Transverse colon (tissue), 4 donors: ENCODE results near the gene MGMT. TPM values are rescaled to one million over a fixed set of nuclear protein-coding genes. Genes with fewer than 3 reads are reported as not detected.

Experiments used
- DNase-seq: peaks from one replicate; pipeline ENCODE4 v3.0.0-alpha.2; 2019
- H3K27ac ChIP-seq, 4 donors: fragments of 200-600 bp; sonication (generic); 2 replicates each; pipeline ENCODE4 v1.5.1; 2016 to 2018; ENCODE audit warnings: inconsistent platforms in 4 of 4
- H3K27me3 ChIP-seq: fragments of 200-600 bp; sonication (generic); 2 replicates; pipeline ENCODE4 v1.5.1; 2017; ENCODE audit warnings: inconsistent platforms
- H3K36me3 ChIP-seq, 4 donors: fragments of 200-600 bp; sonication (generic); 2 replicates each; pipeline ENCODE4 v1.5.1; 2017 to 2019; ENCODE audit warnings: inconsistent platforms in 4 of 4
- H3K4me1 ChIP-seq, 4 donors: fragments of 200-600 bp; sonication (generic); 2 replicates each; pipeline ENCODE4 v1.5.1; 2017 to 2020; ENCODE audit warnings: inconsistent platforms in 4 of 4
- H3K4me3 ChIP-seq, 4 donors: fragments of 200-600 bp; sonication (generic); 1 replicate in 1 of 4; 2 replicates in 3 of 4; pipeline versions ENCODE4 v1.5.1 to v1.6.1; 2017 to 2019; ENCODE audit warnings: inconsistent platforms in 4 of 4
- H3K9me3 ChIP-seq, 2 donors: fragments of 200-600 bp; sonication (generic); 2 replicates each; pipeline ENCODE4 v1.5.1; 2017 to 2019; ENCODE audit warnings: inconsistent platforms in 2 of 2
- EP300 ChIP-seq: sonication (generic); formaldehyde crosslinking; IDR thresholded peaks from one replicate; pipeline ENCODE4 v1.6.1; 2017; ENCODE audit warnings: antibody characterized with exemption, low read depth
- POLR2A ChIP-seq: fragments of 450-650 bp; IDR thresholded peaks from one replicate; pipeline ENCODE4 v1.6.1; 2016; ENCODE audit warnings: antibody characterized with exemption, mild to moderate bottlenecking, moderate library complexity
- POLR2AphosphoS5 ChIP-seq, 3 donors: sonication (generic); formaldehyde crosslinking; IDR thresholded peaks; one replicate each; pipeline ENCODE4 v1.6.1; 2016; ENCODE audit warnings: antibody characterized with exemption in 3 of 3
- WGBS, 2 donors: methylation state at CpG; one replicate each; pipeline ENCODE4 v1.1.5; 2018; ENCODE audit warnings: low coverage in 1 of 2; 5-methylcytosine and 5-hydroxymethylcytosine counted together
- in situ Hi-C, 4 donors: fragments of 200-750 bp; cut with MboI; loops; one replicate each; pipeline versions ENCODE4 v1.15.0 to v1.15.1; 2017; ENCODE audit warnings: low sequenced_read_pairs in 3 of 4, low pct_ligation_motif_present in 1 of 4, low pct_unique_long_range_greater_than_20kb in 1 of 4
- intact Hi-C: fragments of 100-400 bp; cut with DNase I; formaldehyde crosslinking; loops from one replicate; pipeline ENCODE4 v1.15.1; 2023; ENCODE audit warnings: low total_unique reads
- total RNA-seq, 4 donors: library from RNA; depleted of rRNA; stranded (reverse); fragments of >200 nt; gene quantifications; one replicate each; pipeline ENCODE4 v1.1.0, GENCODE V29; 2016
- TF ChIP-seq, protein P1 (sequence below), 5 experiments: fragments of 200-600 bp in 3 of 5; fragments of 450-650 bp in 2 of 5; sonication (generic) in 3 of 5; IDR thresholded peaks; 1 replicate in 2 of 5; 2 replicates in 3 of 5; pipeline ENCODE4 v1.5.1; 2016 to 2017; ENCODE audit warnings: antibody characterized with exemption in 5 of 5, inconsistent platforms in 3 of 5, mild to moderate bottlenecking in 2 of 5, moderate library complexity in 1 of 5

The MGMT gene
- total RNA-seq, 4 donors from 2014 or later = 6.6 to 28.9 (median 14.0) TPM

- intact Hi-C loops = no loop called here
- in situ Hi-C loops = no loop called here
- WGBS, 2 donors = 71% methylated on average over 9 of the region's 25 CpGs; no CpG with 5 or more reads in 1 of the 2 donors
- Histone ChIP-seq H3K36me3 (no peaks in the 10 kb centered on the region), H3K27me3 (no peaks in the 10 kb centered on the region), H3K4me1 (peaks cover 5 to 15% (median 13%) of the 10 kb centered on the region in 4 donors), H3K27ac (peak overlapping the region; percentile 80 to 85 (median 82)), H3K4me3 (peak overlapping the region; percentile 33 to 88 (median 78)), H3K9me3 (no peaks in the 10 kb centered on the region)
- DNase-seq = peak; percentile 11
- TF ChIP-seq POLR2AphosphoS5 (IDR thresholded peaks at IDR 0.05) = no peak
- TF ChIP-seq POLR2A = no peak
- TF ChIP-seq, protein P1, sequence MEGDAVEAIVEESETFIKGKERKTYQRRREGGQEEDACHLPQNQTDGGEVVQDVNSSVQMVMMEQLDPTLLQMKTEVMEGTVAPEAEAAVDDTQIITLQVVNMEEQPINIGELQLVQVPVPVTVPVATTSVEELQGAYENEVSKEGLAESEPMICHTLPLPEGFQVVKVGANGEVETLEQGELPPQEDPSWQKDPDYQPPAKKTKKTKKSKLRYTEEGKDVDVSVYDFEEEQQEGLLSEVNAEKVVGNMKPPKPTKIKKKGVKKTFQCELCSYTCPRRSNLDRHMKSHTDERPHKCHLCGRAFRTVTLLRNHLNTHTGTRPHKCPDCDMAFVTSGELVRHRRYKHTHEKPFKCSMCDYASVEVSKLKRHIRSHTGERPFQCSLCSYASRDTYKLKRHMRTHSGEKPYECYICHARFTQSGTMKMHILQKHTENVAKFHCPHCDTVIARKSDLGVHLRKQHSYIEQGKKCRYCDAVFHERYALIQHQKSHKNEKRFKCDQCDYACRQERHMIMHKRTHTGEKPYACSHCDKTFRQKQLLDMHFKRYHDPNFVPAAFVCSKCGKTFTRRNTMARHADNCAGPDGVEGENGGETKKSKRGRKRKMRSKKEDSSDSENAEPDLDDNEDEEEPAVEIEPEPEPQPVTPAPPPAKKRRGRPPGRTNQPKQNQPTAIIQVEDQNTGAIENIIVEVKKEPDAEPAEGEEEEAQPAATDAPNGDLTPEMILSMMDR (IDR thresholded peaks at IDR 0.05) = no peak
- TF ChIP-seq EP300 = no peak
Observed at GRCh38 chr10:129467359-129468064, 471 bp downstream of the MGMT start.

DNA sequence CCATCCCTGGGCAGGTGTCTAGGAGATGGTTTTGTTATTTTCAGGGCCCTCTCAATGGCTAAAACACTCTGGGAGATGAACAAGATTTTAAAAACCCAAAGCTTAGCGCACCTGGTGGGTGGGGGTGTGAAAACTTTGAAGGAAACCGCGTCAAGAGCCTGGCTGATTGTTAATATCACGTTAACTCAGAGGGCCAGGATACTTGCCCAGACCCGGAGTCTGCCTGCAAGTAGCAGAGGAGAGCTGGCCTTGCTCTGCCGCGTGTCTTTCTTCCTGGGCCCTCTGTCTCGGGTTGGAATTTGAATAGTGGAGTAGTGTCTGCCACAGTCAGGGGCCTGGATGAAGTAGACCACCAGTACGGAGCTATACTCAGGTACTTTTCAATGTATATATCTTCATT is 1.1 kb downstream of the MGMT start:
- TF ChIP-seq, protein P1 (IDR thresholded peaks at IDR 0.05) = no peak
- TF ChIP-seq POLR2AphosphoS5 (IDR thresholded peaks at IDR 0.05) (no peak), POLR2A (no peak), EP300 (no peak)
- peaks cover 5 to 15% (median 13%) of the 10 kb centered on the region in 4 donors for H3K4me1 ChIP-seq
- no peaks in the 10 kb centered on the region for H3K36me3 ChIP-seq
- no peaks in the 10 kb centered on the region for H3K9me3 ChIP-seq
- 93% methylated on average over 9 of the region's 9 CpGs; no CpG with 5 or more reads in 1 of the 2 donors for WGBS, 2 donors
- no peaks in the 10 kb centered on the region for H3K27me3 ChIP-seq
- no peak for DNase-seq
- H3K4me3 ChIP-seq = no peak overlapping the region
- intact Hi-C loops = no loop called here
- H3K27ac ChIP-seq = peak overlapping the region in 1 of 4 donors; percentile 80
- in situ Hi-C loops = no loop called here

GRCh38 chr10:129470103-129470851 is 3.2 kb downstream of the MGMT start:
- intact Hi-C loops (no loop called here), in situ Hi-C loops (no loop called here)
- TF ChIP-seq, protein P1 (IDR thresholded peaks at IDR 0.05) = no peak
- TF ChIP-seq POLR2AphosphoS5 (IDR thresholded peaks at IDR 0.05) (no peak), EP300 (no peak), POLR2A (no peak)
- WGBS, 2 donors = 81% methylated on average over 11 of the region's 11 CpGs; no CpG with 5 or more reads in 1 of the 2 donors
- Histone ChIP-seq H3K9me3 (no peaks in the 10 kb centered on the region), H3K4me3 (no peak overlapping the region), H3K27ac (no peak overlapping the region), H3K4me1 (peaks cover 5 to 15% (median 13%) of the 10 kb centered on the region in 4 donors), H3K36me3 (no peaks in the 10 kb centered on the region), H3K27me3 (no peaks in the 10 kb centered on the region)
- no peak for DNase-seq

DNA sequence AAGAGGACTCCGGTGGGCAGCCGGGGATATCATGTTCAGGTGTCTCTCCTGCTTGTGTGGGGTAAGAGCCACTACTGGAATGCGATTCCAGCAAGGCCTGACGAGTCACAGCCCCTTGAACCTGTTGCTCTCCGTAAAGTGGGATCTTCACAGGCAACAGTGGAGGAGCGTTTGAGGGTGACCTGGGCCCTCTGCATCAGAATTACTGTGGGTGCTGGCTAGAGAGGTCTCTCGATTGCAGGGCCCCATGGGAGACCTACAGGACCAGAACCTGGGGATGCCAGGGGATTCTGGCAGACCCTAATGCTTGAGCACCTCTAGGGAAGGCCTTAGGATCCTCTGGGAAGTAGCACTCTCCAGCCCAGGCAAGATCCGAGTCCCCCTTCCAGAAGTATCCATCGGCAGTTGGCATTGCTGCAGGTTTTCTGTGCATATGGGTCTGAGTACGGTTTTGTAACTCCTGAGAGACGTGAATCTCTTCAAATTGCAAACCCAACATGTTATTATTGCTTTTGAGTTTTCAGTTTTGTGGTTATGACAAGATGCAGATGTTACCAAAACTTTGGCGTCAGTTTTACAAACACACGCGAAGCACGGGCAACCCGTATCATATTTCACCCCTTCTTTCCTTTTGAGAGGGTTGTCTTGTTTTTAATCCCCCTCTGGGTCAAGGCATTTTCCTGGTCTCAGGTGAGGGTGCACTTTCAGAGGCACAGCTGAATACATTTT is 4.6 kb downstream of the MGMT start:
- Histone ChIP-seq H3K4me1 (peaks cover under 1 to 10% (median 9%) of the 10 kb centered on the region in 4 donors), H3K9me3 (no peaks in the 10 kb centered on the region), H3K4me3 (no peak overlapping the region), H3K36me3 (no peaks in the 10 kb centered on the region), H3K27ac (no peak overlapping the region), H3K27me3 (no peaks in the 10 kb centered on the region)
- TF ChIP-seq POLR2AphosphoS5 (IDR thresholded peaks at IDR 0.05) (no peak), EP300 (no peak), POLR2A (no peak)
- TF ChIP-seq, protein P1 (IDR thresholded peaks at IDR 0.05) = no peak
- in situ Hi-C loops (no loop called here), intact Hi-C loops (no loop called here)
- no peak for DNase-seq
- 95 to 97% methylated on average over 7 to 16 of the region's 16 CpGs for WGBS, 2 donors
